ENCODE results near the gene GHRHR. TPM values are rescaled to one million over a fixed set of nuclear protein-coding genes. Genes with fewer than 3 reads are reported as not detected.

GHRHR gene
- total RNA-seq, 4 donors from 2014 or later, result not detected

GRCh38 chr7:30994206-30995100 lies 30.7 kb downstream of the GHRHR start:
- TF ChIP-seq CTCF (IDR thresholded peaks at IDR 0.05) (no peak), EP300 (IDR thresholded peaks at IDR 0.05) (no peak), POLR2A (IDR thresholded peaks at IDR 0.05; ENCODE audit: low read depth) (no peak), POLR2AphosphoS5 (IDR thresholded peaks at IDR 0.05) (no peak)
- Histone ChIP-seq H3K4me3 (no peak overlapping the region), H3K27me3 (no peaks in the 10 kb centered on the region), H3K27ac (replicated peaks in 1 of 4) (no peak overlapping the region), H3K4me1 (peaks cover 0 to 9% (median 2%) of the 10 kb centered on the region in 4 donors), H3K36me3 (no peaks in the 10 kb centered on the region), H3K9me3 (no peaks in the 10 kb centered on the region)
- no peak for DNase-seq (ENCODE audit: extremely low spot score)
- WGBS, result 90% methylated on average over 4 of the region's 39 CpGs
- intact Hi-C loops (cut with DNase I), result no loop called here

GRCh38 chr7:30995536-30995935 lies 31.8 kb downstream of the GHRHR start:
- H3K27ac ChIP-seq (replicated peaks in 1 of 4), result no peak overlapping the region
- no peaks in the 10 kb centered on the region for H3K27me3 ChIP-seq
- WGBS, result 87% methylated on average over 7 of the region's 7 CpGs
- TF ChIP-seq POLR2AphosphoS5 (IDR thresholded peaks at IDR 0.05) (no peak), EP300 (IDR thresholded peaks at IDR 0.05) (no peak), CTCF (IDR thresholded peaks at IDR 0.05) (no peak)
- DNase-seq (ENCODE audit: extremely low spot score), result no peak
- no peaks in the 10 kb centered on the region for H3K36me3 ChIP-seq
- intact Hi-C loops (cut with DNase I), result no loop called here
- no peak overlapping the region for H3K4me3 ChIP-seq
- H3K4me1 ChIP-seq, result peaks cover 0 to 7% (median 2%) of the 10 kb centered on the region in 4 donors
- no peaks in the 10 kb centered on the region for H3K9me3 ChIP-seq

- DNase-seq (ENCODE audit: extremely low spot score), result no peak
- WGBS, result 73% methylated on average over 6 of the region's 6 CpGs
- no peaks in the 10 kb centered on the region for H3K27me3 ChIP-seq
- no peaks in the 10 kb centered on the region for H3K9me3 ChIP-seq
- no peak overlapping the region for H3K27ac ChIP-seq (replicated peaks in 1 of 4)
- TF ChIP-seq POLR2AphosphoS5 (IDR thresholded peaks at IDR 0.05), result peak in 1 of 2 donors; percentile 10
- TF ChIP-seq EP300 (IDR thresholded peaks at IDR 0.05), result no peak
- H3K36me3 ChIP-seq, result no peaks in the 10 kb centered on the region
- peaks cover 0 to 7% (median 2%) of the 10 kb centered on the region in 4 donors for H3K4me1 ChIP-seq
- intact Hi-C loops (cut with DNase I), result no loop called here
- H3K4me3 ChIP-seq, result no peak overlapping the region
These were observed 32.5 kb downstream of the GHRHR start for GRCh38 chr7:30996256-30996655.

GRCh38 chr7:30996883-30997282 lies 33.1 kb downstream of the GHRHR start:
- no peaks in the 10 kb centered on the region for H3K27me3 ChIP-seq
- no peak for DNase-seq (ENCODE audit: extremely low spot score)
- no peak overlapping the region for H3K27ac ChIP-seq (replicated peaks in 1 of 4)
- TF ChIP-seq POLR2A (IDR thresholded peaks at IDR 0.05; ENCODE audit: low read depth) (no peak), CTCF (IDR thresholded peaks at IDR 0.05) (no peak), EP300 (IDR thresholded peaks at IDR 0.05) (no peak), POLR2AphosphoS5 (IDR thresholded peaks at IDR 0.05) (no peak)
- no peaks in the 10 kb centered on the region for H3K9me3 ChIP-seq
- no peaks in the 10 kb centered on the region for H3K36me3 ChIP-seq
- peaks cover 0 to 7% (median 2%) of the 10 kb centered on the region in 4 donors for H3K4me1 ChIP-seq
- intact Hi-C loops (cut with DNase I), result no loop called here
- H3K4me3 ChIP-seq, result no peak overlapping the region
- 89% methylated on average over 5 of the region's 5 CpGs for WGBS

- intact Hi-C loops (cut with DNase I), result no loop called here
- 73% methylated on average over 7 of the region's 7 CpGs for WGBS
- Histone ChIP-seq H3K27me3 (no peaks in the 10 kb centered on the region), H3K4me3 (no peak overlapping the region), H3K4me1 (peaks cover 0 to 7% (median 2%) of the 10 kb centered on the region in 4 donors), H3K9me3 (no peaks in the 10 kb centered on the region), H3K36me3 (no peaks in the 10 kb centered on the region), H3K27ac (replicated peaks in 1 of 4) (no peak overlapping the region)
- no peak for TF ChIP-seq CTCF (IDR thresholded peaks at IDR 0.05)
- TF ChIP-seq POLR2A (IDR thresholded peaks at IDR 0.05; ENCODE audit: low read depth), result no peak
- no peak for TF ChIP-seq EP300 (IDR thresholded peaks at IDR 0.05)
- no peak for TF ChIP-seq POLR2AphosphoS5 (IDR thresholded peaks at IDR 0.05)
- DNase-seq (ENCODE audit: extremely low spot score), result no peak
These were observed 33.6 kb downstream of the GHRHR start for GRCh38 chr7:30997316-30997715.

Data from esophagus muscularis mucosa (tissue), 4 donors.